Stimulated activated CD8-positive, alpha-beta memory T cell treated with anti-CD3 and anti-CD28 coated beads, Interleukin-7, amount 100 ng/mL, for 4 hours (primary cell): ENCODE data around the gene LRP11.

Experiments
- DNase-seq, 2 donors: peaks; one replicate each; pipeline ENCODE4 v3.0.0-alpha.2; 2020; ENCODE audit warnings: low read depth in 2 of 2

Gene LRP11

DNA sequence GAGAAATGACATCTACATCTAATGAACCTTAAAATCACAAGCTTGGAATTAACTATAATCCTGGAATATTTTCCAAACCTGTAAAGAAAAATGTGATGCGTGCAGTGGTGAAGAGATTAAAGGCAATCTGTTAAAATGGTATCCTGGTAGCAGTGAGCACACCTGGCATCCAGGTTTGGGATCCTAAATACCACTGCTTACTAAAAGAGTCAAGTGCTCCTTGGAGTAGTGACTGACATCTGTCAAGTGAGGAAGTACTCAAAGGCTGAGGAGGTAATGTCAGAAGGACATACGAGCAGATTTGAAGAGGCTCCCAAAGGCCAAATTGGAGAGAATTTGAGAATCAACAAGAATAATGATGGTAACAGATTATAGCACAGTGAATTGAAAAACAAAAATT is 81.8 kb downstream of the LRP11 start:
- DNase-seq, result no peak

DNA sequence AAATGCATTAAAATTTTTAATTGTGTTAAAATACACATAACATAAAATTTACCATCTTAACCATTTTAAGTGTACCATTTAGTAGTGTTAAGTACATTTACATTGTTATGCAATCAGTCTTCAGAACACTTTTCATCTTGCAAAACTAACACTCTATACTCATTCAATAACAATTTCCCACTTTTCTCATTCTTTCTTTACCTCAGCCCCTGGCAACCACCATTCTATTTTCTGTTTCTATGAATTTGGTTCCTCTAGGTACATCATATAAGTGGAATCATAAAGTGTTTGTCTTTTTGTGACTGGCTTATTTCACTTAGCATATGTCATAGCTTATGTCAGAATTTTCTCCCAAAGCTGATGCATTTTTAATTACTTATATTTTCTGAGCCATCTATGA is 82.4 kb downstream of the LRP11 start:
- no peak for DNase-seq

DNA sequence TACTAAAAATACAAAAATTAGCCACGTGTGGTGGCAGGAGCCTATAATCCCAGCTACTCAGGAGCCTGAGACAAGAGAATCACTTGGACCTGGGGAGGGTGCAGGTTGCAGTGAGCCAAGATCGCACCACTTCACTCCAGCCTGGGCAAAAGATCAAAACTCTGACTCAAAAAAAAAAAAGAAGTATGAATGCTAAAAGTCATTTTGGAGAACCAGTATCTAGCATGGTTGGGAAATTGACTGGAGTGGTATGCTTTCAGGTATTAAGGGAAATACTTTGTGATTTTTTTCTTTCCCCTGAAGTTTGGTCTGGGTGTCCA is 84.6 kb downstream of the LRP11 start:
- no peak for DNase-seq

- no peak for DNase-seq
Measured at GRCh38 chr6:149777624-149778023, 86.5 kb downstream of the LRP11 start.

GRCh38 chr6:149771925-149772324 is 92.2 kb downstream of the LRP11 start:
- no peak for DNase-seq

GRCh38 chr6:149771185-149771584 is 93.0 kb downstream of the LRP11 start:
- DNase-seq, result no peak

DNA sequence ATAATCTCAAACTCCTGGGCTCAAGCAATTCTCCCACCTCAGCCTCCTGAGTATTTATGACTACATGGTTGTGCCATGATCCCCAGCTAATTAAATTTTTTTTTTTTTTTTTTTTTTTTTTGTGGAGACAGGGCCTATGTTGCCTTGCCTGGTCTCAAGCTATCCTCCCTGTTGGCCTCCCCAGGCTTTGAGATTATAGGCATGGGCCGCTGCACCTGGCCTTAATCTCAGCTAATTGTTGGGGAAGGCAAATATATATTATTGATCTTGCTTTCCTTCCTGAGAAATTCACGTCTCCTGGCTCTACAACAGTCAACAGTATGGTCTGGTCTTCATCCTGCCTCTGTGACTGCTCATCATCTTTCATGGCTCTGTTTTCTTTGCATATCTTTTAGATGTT is 94.5 kb downstream of the LRP11 start:
- no peak for DNase-seq
